PC-9 (cell line): ENCODE measurements around the gene PLCG2.

Source experiments
- EZH2 ChIP-seq: fragments of 200-600 bp; sonication (generic); IDR thresholded peaks from 2 replicates; pipeline ENCODE4 v1.8.0; 2017; ENCODE audit warnings: antibody characterized with exemption, low read depth
- TF ChIP-seq, protein P1 (sequence below): fragments of 200-600 bp; sonication (generic); conservative IDR thresholded peaks from 2 replicates; pipeline ENCODE4 v1.6.1; 2017; ENCODE audit warnings: mixed run types, antibody characterized with exemption, mild to moderate bottlenecking, moderate library complexity

DNA sequence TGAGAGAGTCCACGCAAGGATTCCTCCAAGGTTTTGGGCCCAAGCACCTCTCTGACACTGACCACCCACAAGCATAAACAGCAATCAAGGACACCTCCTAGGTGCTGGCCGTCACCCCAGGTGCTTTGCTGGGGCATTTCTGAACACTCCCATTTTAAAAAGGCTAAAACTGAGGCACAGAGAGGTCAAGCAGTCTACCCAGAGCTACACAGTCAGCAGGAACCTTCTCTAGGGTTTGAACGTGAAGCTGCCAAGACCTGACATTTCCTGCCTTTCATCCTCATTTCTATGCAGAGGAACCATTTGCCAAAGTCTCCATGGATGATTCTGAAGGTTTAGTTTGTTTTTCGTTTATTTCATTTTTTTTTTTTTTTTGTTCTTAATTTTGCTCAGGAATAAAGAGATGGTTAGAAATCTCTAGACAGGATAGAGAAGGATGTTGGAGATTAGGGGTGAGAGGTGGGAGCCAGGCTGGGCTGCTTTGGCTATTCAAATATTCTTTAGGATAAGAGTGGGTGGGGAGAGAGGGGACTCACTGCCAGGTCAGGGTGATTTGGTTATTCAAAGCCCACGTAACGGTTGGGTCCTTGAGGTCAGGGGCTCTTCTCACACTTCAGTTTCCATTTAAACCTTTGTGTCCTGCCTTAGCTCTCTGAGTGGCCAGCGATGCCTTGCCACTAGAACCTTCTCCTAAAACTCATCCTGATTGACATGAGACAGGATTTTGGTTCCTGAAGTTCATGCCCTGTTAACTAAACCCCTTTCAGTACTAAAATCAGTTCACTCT, 6.2 kb downstream of the PLCG2 start:
- TF ChIP-seq, protein P1, sequence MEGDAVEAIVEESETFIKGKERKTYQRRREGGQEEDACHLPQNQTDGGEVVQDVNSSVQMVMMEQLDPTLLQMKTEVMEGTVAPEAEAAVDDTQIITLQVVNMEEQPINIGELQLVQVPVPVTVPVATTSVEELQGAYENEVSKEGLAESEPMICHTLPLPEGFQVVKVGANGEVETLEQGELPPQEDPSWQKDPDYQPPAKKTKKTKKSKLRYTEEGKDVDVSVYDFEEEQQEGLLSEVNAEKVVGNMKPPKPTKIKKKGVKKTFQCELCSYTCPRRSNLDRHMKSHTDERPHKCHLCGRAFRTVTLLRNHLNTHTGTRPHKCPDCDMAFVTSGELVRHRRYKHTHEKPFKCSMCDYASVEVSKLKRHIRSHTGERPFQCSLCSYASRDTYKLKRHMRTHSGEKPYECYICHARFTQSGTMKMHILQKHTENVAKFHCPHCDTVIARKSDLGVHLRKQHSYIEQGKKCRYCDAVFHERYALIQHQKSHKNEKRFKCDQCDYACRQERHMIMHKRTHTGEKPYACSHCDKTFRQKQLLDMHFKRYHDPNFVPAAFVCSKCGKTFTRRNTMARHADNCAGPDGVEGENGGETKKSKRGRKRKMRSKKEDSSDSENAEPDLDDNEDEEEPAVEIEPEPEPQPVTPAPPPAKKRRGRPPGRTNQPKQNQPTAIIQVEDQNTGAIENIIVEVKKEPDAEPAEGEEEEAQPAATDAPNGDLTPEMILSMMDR = no peak
- TF ChIP-seq EZH2 = no peak
